NOMO-1 treated with dmso at 0.1 percent for 144 hours (cell line): Measurements from ENCODE around the gene BMPER.
"Not testable (repeated sequence)": the region's sequence is repeated elsewhere in the genome, so short reads cannot be mapped to it uniquely, and the experiment has no call there.

Experiments used
- DNase-seq: peaks from one replicate; lab custom pipeline; 2025; ENCODE audit not compliant: unreplicated experiment; lab: John Stamatoyannopoulos, UW

Gene BMPER

DNA sequence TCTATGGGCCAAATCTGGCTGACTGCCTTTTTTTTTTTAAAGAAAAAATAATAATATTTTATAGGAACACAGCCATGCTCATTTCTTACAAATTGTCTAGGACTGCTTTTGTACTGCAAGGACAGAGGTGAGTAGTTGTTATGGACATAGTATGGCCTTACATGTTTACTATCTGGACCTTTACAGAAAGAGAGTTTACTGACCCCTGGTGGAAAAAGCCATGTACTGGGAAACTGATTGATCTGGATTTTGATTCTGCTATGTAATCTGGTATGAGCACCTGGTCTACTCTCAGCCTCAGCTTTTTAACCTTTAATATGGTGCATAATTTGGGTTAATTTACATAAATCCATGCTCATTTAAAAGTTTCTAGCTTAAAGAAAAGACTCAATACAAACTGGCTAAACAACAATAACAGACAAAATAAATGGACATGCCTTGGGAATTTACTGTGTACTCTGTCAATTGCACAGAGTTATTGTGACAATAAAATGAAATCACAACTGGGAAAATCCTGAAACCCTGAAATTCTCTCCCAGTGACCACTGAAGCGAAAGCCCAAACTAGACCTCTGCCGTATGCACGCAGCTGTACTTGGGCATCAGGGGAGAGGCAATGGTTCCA lies 260.7 kb downstream of the BMPER start:
- DNase-seq = peak; percentile 19

DNA sequence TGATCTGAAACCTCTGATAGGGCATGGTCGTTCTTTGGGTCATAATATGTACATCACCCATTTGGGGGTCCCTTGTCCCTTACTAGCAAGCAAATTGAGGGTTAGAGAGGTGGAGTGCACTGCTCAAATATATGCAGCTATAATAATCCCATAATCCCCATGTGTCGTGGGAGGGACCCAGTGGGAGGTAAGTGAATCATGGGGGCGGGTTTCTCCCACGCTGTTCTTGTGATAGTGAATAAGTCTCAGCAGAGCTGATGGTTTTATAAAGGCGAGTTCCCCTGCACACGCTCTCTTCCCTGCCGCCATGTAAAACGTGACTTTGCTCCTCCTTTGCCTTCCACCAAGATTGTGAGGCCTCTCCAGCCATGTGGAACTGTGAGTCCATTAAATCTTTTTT lies 262.7 kb downstream of the BMPER start:
- no peak for DNase-seq

DNA sequence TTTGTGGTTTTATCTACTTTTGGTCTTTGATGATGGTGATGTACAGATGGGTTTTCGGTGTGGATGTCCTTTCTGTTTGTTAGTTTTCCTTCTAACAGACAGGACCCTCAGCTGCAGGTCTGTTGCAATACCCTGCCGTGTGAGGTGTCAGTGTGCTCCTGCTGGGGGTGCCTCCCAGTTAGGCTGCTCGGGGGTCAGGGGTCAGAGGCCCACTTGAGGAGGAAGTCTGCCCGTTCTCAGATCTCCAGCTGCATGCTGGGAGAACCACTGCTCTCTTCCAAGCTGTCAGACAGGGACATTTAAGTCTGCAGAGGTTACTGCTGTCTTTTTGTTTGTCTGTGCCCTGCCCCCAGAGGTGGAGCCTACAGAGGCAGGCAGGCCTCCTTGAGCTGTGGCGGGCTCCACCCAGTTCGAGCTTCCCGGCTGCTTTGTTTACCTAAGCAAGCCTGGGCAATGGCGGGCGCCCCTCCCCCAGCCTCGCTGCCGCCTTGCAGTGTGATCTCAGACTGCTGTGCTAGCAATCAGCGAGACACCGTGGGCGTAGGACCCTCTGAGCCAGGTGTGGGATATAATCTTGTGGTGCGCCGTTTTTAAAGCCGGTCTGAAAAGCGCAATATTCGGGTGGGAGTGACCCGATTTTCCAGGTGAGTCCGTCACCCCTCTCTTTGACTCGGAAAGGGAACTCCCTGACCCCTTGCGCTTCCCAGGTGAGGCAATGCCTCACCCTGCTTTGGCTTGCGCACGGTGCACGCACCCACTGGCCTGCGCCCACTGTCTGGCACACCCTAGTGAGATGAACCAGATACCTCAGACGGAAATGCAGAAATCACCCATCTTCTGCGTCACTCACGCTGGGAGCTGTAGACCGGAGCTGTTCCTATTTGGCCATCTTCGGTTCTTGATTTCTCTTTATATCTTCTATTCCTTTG lies 269.6 kb downstream of the BMPER start:
- DNase-seq = not testable (repeated sequence)

DNA sequence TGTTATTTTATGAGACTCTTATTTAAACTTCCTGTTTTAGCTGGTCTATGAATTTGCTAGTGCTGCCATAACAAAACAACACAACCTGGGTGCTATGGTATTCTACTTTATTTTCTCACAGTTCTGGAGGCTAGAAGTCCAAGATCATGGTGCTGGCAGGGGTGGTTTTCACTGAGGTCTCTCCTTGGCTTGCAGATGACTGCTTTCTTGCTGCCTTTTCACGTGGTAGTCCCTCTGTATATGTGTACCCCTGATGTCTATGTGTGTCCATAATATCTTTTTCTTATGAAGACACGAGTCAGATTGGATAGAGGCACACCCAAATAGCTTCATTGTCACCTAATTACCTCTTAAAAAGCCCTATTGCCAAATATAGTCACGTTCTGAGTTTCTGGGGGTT lies 270.5 kb downstream of the BMPER start:
- no peak for DNase-seq

DNA sequence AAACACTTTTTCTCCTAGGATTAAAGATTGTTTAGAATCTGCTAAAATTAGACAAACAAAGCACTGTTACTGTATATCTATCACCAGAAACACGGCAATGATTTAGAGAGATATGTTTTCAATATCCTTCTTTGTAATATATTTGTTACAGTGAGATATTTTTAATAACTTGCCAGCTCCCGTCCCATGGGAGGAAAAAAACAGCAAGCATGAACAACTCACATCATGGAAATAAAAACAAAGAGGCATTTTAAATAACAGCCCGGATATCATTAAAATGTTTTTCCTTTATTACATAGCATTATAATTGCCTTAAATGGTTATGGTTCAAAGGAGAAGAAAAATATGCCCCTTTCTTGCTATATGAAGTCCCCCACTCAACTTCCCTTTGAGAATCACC lies 272.1 kb downstream of the BMPER start:
- no peak for DNase-seq

DNA sequence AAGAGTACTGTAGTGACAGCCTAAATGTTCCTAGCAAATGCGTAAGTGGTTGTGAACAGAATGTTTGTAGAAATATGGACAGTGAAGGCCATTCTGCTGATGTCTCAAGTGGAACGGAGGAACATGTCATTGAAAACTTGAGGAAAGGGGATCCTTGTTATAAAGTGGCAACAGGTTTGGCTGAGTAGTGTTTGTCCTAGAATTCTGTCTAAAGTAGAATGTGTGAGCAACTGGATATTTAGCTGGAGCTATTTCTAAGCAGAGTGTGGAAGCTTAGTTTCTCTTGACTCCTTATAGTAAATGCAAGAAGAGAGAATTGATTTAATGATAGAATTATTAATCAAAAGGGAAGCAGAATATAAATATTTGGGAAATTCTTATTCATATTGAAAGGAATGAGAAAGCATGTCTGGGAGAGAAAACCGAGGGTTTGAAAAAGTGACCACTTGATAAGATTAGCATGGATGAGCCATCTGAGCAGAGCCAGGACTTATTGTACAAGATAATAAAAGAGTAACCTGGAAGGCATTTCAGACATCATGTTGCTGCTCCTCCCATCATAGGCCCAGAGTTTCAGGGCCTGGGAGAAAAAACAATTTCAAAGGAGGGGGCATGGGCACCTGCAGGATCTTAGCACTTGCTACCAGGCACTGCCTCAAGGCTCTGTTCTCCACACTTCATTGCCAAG lies 276.1 kb downstream of the BMPER start:
- no peak for DNase-seq

DNA sequence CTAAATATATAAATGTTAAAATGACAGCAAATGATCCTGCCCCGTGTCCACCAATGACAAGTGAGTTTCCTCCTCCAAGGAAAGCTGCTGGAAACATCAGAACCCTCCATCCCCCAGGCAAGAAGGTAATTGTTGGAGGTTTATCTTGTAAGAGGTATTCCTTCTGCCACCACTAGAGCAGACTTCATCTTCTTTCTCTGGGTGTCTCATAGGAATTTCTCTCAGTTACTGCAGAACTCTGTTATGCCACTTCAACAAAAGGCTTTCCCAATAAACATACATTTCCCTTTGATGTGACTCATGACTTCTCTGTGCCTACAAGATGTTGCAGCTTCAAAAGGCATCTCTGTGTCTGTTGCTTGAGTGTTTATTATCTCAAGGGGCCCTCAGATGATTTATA lies 279.1 kb downstream of the BMPER start:
- DNase-seq = no peak

DNA sequence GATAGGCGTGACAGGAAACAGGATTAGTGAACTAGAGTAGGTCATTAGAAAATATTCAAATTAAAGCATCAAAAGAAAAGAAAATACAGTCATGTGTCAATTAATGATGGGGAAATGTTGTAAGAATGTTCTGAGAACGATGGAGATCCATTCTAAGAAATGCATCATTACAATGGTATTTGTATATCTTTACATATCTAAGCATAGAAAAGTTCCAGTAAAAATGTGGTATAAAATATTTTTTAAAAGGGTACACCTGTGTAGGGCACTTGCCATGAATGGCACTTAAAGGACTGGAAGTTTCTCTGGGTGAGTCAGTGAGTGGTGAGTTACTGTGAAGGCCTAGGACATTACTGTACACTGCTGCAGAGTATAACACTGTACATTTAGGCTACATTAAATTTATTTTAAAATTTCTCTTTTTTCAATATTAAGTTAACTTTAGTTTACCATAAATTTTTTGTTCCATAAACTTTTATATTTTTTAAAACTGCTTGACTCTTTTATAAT lies 282.5 kb downstream of the BMPER start:
- no peak for DNase-seq

DNA sequence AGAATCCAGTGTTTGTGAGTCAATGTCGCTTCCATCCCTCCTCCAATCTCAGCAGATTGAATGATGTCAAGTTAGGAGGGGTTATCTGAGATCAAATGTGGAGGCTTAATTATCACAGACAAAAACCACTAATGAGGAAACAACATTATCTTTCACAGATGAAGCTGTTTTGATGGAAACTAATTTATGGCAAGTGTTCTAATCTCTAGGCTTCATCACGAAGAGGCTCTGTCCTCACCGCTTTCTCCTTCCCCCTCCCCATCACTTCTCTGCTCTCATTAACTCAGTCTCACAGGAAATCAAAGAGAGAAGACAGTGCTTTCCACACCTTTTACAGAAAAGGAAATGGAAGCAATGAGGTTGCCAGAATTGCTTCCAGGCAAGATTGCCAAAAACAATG lies 283.7 kb downstream of the BMPER start:
- no peak for DNase-seq

DNA sequence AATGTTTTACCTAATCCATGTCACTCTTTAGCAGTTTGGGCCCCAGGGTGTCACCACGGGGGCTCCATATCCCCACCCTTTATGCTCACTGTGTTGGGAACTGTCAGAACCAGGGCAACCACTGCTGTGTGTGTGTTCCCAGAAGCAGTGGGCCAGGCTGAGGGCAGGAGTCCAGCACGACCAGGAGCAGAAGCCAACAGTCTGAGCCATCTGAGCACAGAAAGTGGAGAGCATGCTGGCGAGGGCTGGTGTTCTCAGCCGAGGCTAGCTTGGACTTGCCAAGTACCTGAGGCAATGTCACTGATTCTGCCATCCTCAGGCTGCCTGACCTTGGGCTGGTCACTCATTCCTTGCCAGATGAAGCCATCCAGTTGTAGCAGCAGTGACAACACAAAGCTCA lies 285.0 kb downstream of the BMPER start:
- DNase-seq = no peak

DNA sequence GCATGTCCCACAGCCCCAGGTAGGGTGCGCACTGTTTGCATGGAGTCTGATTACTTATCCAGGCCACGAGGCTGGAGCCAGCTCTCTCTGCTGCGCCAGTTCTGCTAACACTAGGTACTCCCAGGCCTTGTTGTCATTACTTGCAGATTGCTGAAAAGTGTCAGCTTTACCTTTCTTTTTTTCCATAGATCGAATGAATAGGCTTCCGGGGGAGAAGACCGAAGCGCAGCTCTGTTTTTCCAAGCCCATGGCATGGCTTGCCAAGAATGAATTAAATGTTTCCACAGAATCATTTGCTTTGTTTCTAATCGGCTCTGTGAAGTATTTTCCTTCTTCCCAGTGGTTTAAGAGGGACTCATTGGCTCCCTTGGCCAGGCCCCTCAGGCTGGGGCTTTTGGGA lies 285.8 kb downstream of the BMPER start:
- no peak for DNase-seq

DNA sequence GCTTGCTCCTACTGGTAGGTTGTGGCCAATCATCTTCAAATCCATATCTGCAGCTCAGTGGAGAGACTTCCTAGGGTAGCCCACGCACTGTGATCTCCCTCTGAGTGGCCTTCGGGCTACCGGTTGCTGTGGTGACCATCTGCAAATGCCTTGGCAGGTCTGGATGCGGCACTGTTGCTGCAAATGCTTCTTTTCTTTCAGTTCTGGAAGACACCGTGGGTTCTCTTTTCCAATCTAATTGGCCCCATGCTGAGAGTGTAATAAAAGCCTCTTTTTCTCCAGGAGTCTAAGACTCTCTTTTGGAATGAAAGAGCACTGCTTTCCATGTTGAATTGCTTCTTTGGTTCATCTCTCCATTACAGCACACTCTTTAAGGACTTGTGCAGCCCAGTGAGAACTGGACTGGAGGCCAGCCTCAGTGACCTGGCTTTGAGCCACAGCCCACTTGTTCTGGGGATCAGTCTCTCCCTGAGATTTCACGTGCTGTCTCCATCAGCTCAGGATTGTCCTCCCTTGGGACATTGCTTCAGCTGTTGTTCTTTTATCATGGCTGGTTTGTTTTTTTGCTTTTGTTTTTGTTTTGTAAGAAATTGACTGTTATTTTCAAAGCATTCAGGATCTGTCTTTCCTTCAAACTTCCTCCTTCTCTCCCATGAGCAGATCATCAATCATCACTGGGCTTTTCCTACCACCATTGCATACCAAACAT lies 286.6 kb downstream of the BMPER start:
- DNase-seq = no peak

DNA sequence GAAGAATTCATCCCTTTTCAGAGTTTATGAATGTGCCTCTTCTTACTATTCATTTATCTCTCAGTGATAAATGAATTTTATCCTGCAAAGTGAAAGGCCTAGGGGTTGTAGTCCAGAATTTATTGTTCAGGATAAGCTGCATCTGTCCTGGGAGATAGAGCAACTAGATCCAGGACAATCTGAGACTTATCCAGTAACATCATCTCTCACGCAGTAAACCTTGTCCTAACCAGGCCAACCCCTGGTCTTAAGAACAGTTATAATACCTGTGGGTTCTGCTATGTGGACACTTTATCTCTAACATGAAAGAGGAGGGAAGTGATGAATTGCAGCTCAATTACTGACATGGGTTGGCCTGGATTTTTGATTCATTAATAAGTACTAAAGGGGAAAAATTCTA lies 287.6 kb downstream of the BMPER start:
- no peak for DNase-seq

DNA sequence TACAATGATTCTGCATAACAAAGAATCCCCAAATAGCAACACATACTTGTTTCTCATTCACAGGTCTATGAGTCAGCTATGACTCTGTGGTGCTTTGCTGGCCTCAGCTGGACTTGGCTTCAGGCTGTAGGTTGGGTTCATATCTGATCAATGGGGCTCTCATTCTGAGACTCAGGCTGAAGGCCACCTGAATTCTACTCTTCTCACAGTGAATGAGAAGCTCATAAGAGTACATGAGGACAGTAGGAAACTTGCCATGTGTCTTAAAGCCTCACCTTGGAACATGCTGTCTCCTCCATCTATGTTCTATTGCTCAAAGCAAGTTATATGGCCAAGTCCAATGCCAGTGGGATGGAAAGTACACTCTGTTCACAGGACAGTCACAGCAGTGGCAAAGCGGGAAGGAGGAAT lies 292.9 kb downstream of the BMPER start:
- DNase-seq = no peak
